ENCODE data around the gene CPEB3.

- no peak for TF ChIP-seq POLR2A (IDR thresholded peaks at IDR 0.05; ENCODE audit: low read length)
- no peak for TF ChIP-seq GATA1 (IDR thresholded peaks at IDR 0.05; ENCODE audit: low read depth, low read length)
These were observed 226.4 kb downstream of the CPEB3 start for GRCh38 chr10:92064506-92064905.
